Upper lobe of left lung (tissue), 6 donors: ENCODE data around the gene SPOP. TPM values are rescaled to one million over a fixed set of nuclear protein-coding genes. Genes with fewer than 3 reads are reported as not detected.
"Not testable (repeated sequence)": the region's sequence is repeated elsewhere in the genome, so short reads cannot be mapped to it uniquely, and the experiment has no call there.

ENCODE experiments used
- ATAC-seq, 2 donors: fragments of 200-7000 bp; cut with Tn5 transposase; one replicate each; pipeline ENCODE4 v1.9.1; 2022; ENCODE audit warnings: mild to moderate bottlenecking in 2 of 2, moderate library complexity in 2 of 2; ENCODE audit not compliant: low FRiP score in 2 of 2
- DNase-seq, 2 donors: peaks; one replicate each; pipeline ENCODE4 v3.0.0-alpha.2; 2019 to 2020
- H3K27ac ChIP-seq, 4 donors: fragments of 200-600 bp; sonication (generic); one replicate each; pipeline ENCODE4 v1.5.1; 2016 to 2019
- H3K27me3 ChIP-seq, 4 donors: fragments of 200-600 bp; sonication (generic); one replicate each; pipeline ENCODE4 v1.5.1; 2017 to 2019
- H3K36me3 ChIP-seq, 4 donors: fragments of 200-600 bp; sonication (generic); one replicate each; pipeline ENCODE4 v1.5.1; 2016 to 2019
- H3K4me1 ChIP-seq, 4 donors: fragments of 200-600 bp; sonication (generic); one replicate each; pipeline ENCODE4 v1.5.1; 2018 to 2019
- H3K4me3 ChIP-seq, 4 donors: fragments of 200-600 bp; sonication (generic); one replicate each; pipeline ENCODE4 v1.5.1; 2017 to 2019; ENCODE audit warnings: mild to moderate bottlenecking in 2 of 4, moderate library complexity in 1 of 4
- H3K9me3 ChIP-seq, 4 donors: fragments of 200-600 bp; sonication (generic); one replicate each; pipeline ENCODE4 v1.5.1; 2018 to 2019
- EP300 ChIP-seq, 4 donors: sonication (generic); formaldehyde crosslinking; IDR thresholded peaks; one replicate each; pipeline ENCODE4 v1.5.1; 2017; ENCODE audit warnings: antibody characterized with exemption in 4 of 4, control low read depth in 2 of 4
- POLR2A ChIP-seq, 4 donors: fragments of 450-650 bp; IDR thresholded peaks; one replicate each; pipeline ENCODE4 v1.5.1; 2016 to 2017; ENCODE audit warnings: antibody characterized with exemption in 4 of 4, mild to moderate bottlenecking in 2 of 4
- POLR2AphosphoS5 ChIP-seq, 2 donors: sonication (generic); formaldehyde crosslinking; IDR thresholded peaks; one replicate each; pipeline ENCODE4 v1.5.1; 2017; ENCODE audit warnings: antibody characterized with exemption in 2 of 2
- WGBS, 2 donors: methylation state at CpG; one replicate each; pipeline ENCODE4 v1.1.5; 2017 to 2018; 5-methylcytosine and 5-hydroxymethylcytosine counted together
- total RNA-seq, 6 donors: library from RNA; depleted of rRNA in 4 of 6; stranded (reverse); fragments of >200 nt in 4 of 6; gene quantifications; one replicate each; pipeline versions ENCODE4 v1.1.0 to v1.2.1, GENCODE V29; 2016 to 2021
- TF ChIP-seq, protein P1 (sequence below), 6 experiments: fragments of 450-650 bp in 4 of 6; fragments of 200-600 bp in 2 of 6; sonication (generic) in 2 of 6; IDR thresholded peaks; one replicate each; pipeline ENCODE4 v1.5.1; 2016 to 2019; ENCODE audit warnings: antibody characterized with exemption in 6 of 6
- donor health status: DM: no; HTN: no; CAD: no; lungs with moderate emphysema.
- donor health status: DM: no; HTN: yes; CAD: no; lungs with severe emphysema.

The SPOP gene
- total RNA-seq, 6 donors from 2014 or later = 56.6 to 99.2 (median 80.4) TPM

DNA sequence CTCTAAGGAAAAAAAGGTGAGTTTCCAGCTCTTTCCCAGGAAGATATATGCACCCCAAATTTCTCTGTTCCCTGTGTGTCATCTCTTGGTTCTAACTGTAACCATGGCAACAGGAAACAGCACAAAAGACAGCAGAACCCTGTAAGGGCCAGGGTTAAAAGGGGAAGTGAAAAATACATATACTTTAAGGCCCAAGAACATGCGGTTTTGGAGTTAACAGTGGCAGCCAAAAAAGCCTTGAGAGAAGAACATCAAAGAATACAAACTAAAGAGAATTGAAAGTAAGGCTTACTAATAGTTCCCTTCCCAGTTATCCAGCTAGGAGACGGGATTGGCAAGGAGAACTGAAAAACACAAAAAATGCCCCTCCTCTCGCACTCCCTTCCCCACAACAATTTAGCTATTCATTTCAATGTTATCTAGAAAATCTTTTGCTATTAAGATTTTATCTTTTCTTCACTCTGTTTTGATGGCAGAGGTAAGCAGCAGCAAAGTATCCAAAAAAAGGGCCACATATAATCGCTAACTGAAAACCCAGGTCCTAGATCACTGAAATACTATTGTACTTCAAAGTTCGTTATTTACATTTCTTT lies 1.5 kb downstream of the SPOP start:
- peaks cover 34 to 59% (median 45%) of the 10 kb centered on the region in 4 donors for H3K4me1 ChIP-seq
- ATAC-seq (peak in 1 of 2 donors; percentile 49), DNase-seq (no peak)
- peaks cover 0 to 4% (median 2%) of the 10 kb centered on the region in 4 donors for H3K36me3 ChIP-seq
- H3K27ac ChIP-seq = peak overlapping the region in 3 of 4 donors; percentile 96 to 99 (median 98)
- no peaks in the 10 kb centered on the region for H3K9me3 ChIP-seq
- WGBS, 2 donors = 17 to 23% methylated on average over 5 of the region's 5 CpGs
- peak overlapping the region in 3 of 4 donors; percentile 63 to 80 (median 65) for H3K4me3 ChIP-seq
- TF ChIP-seq POLR2AphosphoS5 (IDR thresholded peaks at IDR 0.05) (no peak), EP300 (IDR thresholded peaks at IDR 0.05) (no peak), POLR2A (IDR thresholded peaks at IDR 0.05) (no peak)
- TF ChIP-seq, protein P1, sequence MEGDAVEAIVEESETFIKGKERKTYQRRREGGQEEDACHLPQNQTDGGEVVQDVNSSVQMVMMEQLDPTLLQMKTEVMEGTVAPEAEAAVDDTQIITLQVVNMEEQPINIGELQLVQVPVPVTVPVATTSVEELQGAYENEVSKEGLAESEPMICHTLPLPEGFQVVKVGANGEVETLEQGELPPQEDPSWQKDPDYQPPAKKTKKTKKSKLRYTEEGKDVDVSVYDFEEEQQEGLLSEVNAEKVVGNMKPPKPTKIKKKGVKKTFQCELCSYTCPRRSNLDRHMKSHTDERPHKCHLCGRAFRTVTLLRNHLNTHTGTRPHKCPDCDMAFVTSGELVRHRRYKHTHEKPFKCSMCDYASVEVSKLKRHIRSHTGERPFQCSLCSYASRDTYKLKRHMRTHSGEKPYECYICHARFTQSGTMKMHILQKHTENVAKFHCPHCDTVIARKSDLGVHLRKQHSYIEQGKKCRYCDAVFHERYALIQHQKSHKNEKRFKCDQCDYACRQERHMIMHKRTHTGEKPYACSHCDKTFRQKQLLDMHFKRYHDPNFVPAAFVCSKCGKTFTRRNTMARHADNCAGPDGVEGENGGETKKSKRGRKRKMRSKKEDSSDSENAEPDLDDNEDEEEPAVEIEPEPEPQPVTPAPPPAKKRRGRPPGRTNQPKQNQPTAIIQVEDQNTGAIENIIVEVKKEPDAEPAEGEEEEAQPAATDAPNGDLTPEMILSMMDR (IDR thresholded peaks at IDR 0.05) = no peak
- no peaks in the 10 kb centered on the region for H3K27me3 ChIP-seq

DNA sequence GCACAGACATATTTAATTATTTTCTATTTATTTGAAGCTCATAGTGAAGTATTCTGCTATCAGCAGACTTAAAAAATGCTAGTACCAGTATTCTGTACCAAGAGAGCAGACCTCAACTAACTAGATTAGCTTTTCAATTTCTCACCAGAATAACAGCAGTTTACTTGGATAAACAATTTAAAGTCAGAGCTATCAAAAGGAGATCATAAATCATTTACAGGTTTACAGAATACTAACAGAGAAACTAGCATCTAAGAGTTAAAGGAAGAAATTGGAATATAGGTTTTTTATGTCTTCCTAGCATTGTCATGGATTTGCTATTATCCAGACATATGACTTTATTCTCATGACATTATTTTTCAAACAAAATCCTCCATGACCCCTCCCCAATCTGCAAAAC lies 3.4 kb downstream of the SPOP start:
- TF ChIP-seq EP300 (IDR thresholded peaks at IDR 0.05) (no peak), POLR2A (IDR thresholded peaks at IDR 0.05) (no peak), POLR2AphosphoS5 (IDR thresholded peaks at IDR 0.05) (no peak)
- TF ChIP-seq, protein P1 (IDR thresholded peaks at IDR 0.05) = no peak

DNA sequence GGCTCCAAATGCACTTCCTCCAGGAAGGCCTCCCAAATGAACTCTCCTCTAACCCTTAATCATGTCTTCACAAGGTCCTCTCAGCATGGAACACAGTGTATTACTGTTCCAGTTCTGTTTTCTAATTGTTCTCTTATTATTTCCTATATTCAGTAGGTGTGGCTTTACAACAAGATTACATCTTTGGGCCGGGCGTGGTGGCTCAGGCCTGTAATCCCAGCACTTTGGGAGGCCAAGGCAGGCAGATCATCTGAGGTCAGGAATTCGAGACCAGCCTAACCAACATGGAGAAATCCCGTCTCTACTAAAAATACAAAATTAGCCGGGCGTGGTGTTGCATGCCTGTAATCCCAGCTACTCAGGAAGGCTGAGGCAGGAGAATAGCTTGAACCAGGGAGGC lies 4.2 kb downstream of the SPOP start:
- H3K27me3 ChIP-seq, H3K4me3 ChIP-seq, ATAC-seq, H3K36me3 ChIP-seq, DNase-seq, H3K9me3 ChIP-seq: not testable (repeated sequence)
- Histone ChIP-seq H3K4me1 (peaks cover 42 to 74% (median 55%) of the 10 kb centered on the region in 4 donors), H3K27ac (peak overlapping the region in 1 of 4 donors; percentile 32)
- TF ChIP-seq POLR2AphosphoS5 (IDR thresholded peaks at IDR 0.05) = peak in 1 of 2 donors; percentile 16
- WGBS, 2 donors = 79 to 90% methylated on average over 6 of the region's 6 CpGs

More for the DNA sequence above, 3.4 kb downstream of the SPOP start:
- DNase-seq (no peak), ATAC-seq (no peak)
- Histone ChIP-seq H3K4me3 (no peak overlapping the region), H3K4me1 (peaks cover 42 to 74% (median 55%) of the 10 kb centered on the region in 4 donors), H3K27ac (peak overlapping the region in 1 of 4 donors; percentile 32), H3K36me3 (peaks cover 0 to 4% (median 2%) of the 10 kb centered on the region in 4 donors), H3K9me3 (no peaks in the 10 kb centered on the region), H3K27me3 (no peaks in the 10 kb centered on the region)

DNA sequence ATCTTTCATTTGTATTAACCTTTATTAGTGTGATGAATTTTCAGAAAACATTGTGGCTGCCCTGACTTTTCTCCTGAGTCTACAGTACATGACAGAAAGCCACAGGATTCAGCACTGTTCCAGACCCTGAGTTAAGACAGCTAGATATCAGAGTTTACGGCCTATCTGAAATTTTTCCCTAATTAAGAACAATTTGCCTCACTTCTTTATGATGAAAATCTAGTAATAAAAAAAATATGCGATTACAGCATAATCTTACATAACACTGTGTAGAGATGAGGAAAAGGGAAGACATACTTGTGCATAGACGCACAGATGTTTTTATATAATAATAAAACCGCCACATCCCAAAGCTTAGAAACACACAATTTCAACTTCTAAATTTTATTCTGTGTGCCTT lies 7.3 kb downstream of the SPOP start:
- Histone ChIP-seq H3K36me3 (peaks cover 0 to 4% (median under 1%) of the 10 kb centered on the region in 4 donors), H3K27me3 (no peaks in the 10 kb centered on the region), H3K27ac (peak overlapping the region in 2 of 4 donors; percentile 28 to 38), H3K9me3 (no peaks in the 10 kb centered on the region), H3K4me1 (peaks cover 31 to 65% (median 50%) of the 10 kb centered on the region in 4 donors), H3K4me3 (no peak overlapping the region)
- no peak for TF ChIP-seq POLR2AphosphoS5 (IDR thresholded peaks at IDR 0.05)
- no peak for TF ChIP-seq EP300 (IDR thresholded peaks at IDR 0.05)
- no peak for TF ChIP-seq POLR2A (IDR thresholded peaks at IDR 0.05)
- 70 to 77% methylated on average over 4 of the region's 4 CpGs for WGBS, 2 donors
- ATAC-seq (no peak), DNase-seq (no peak)

DNA sequence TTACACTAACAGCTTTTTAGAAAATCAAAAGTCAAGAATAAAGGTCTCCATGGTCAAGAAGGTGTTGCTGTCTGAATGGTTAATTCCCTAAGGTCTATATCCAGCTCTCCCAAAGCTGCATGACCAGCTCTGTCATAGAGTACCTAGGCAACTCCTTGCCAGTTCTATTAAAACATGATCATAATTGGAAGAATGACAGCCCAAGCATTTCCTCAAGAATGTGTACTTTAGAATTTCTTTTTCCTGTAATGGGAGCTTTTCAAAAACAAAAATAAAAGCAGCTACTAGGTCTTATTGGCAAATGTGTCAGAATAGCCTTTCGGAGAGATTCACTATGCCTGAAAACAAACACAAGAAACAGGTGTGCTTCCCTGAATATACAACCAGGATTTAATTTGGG lies 7.9 kb downstream of the SPOP start:
- H3K4me3 ChIP-seq = no peak overlapping the region
- H3K27ac ChIP-seq = peak overlapping the region in 2 of 4 donors; percentile 28 to 38
- 62 to 63% methylated on average over 1 of the region's 1 CpG for WGBS, 2 donors
- H3K27me3 ChIP-seq = no peaks in the 10 kb centered on the region
- no peaks in the 10 kb centered on the region for H3K9me3 ChIP-seq
- peaks cover 0 to 4% (median 0%) of the 10 kb centered on the region in 4 donors for H3K36me3 ChIP-seq
- ATAC-seq (no peak), DNase-seq (no peak)
- peaks cover 25 to 62% (median 45%) of the 10 kb centered on the region in 4 donors for H3K4me1 ChIP-seq
- TF ChIP-seq POLR2AphosphoS5 (IDR thresholded peaks at IDR 0.05) = no peak
- TF ChIP-seq EP300 (IDR thresholded peaks at IDR 0.05) = no peak
- TF ChIP-seq, protein P1 (IDR thresholded peaks at IDR 0.05) = no peak
- no peak for TF ChIP-seq POLR2A (IDR thresholded peaks at IDR 0.05)
